Measurements from ENCODE around the gene HEPACAM2.

Gene HEPACAM2

GRCh38 chr7:93161181-93161762 is 65.0 kb downstream of the HEPACAM2 start:
- H3K4me3 ChIP-seq, result no peak overlapping the region
- no peaks in the 10 kb centered on the region for H3K36me3 ChIP-seq
- DNase-seq, result no peak
- intact Hi-C loops (cut with DNase I; ENCODE audit: low total_unique reads), result no loop called here
- TF ChIP-seq, protein P1, sequence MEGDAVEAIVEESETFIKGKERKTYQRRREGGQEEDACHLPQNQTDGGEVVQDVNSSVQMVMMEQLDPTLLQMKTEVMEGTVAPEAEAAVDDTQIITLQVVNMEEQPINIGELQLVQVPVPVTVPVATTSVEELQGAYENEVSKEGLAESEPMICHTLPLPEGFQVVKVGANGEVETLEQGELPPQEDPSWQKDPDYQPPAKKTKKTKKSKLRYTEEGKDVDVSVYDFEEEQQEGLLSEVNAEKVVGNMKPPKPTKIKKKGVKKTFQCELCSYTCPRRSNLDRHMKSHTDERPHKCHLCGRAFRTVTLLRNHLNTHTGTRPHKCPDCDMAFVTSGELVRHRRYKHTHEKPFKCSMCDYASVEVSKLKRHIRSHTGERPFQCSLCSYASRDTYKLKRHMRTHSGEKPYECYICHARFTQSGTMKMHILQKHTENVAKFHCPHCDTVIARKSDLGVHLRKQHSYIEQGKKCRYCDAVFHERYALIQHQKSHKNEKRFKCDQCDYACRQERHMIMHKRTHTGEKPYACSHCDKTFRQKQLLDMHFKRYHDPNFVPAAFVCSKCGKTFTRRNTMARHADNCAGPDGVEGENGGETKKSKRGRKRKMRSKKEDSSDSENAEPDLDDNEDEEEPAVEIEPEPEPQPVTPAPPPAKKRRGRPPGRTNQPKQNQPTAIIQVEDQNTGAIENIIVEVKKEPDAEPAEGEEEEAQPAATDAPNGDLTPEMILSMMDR (IDR thresholded peaks at IDR 0.05), result no peak
- no peaks in the 10 kb centered on the region for H3K9me3 ChIP-seq
- H3K27ac ChIP-seq, result no peak overlapping the region
- no peaks in the 10 kb centered on the region for H3K4me1 ChIP-seq
- no peaks in the 10 kb centered on the region for H3K27me3 ChIP-seq

- no peaks in the 10 kb centered on the region for H3K9me3 ChIP-seq
- intact Hi-C loops (cut with DNase I; ENCODE audit: low total_unique reads), result no loop called here
- H3K27ac ChIP-seq, result no peak overlapping the region
- H3K27me3 ChIP-seq, result no peaks in the 10 kb centered on the region
- no peaks in the 10 kb centered on the region for H3K36me3 ChIP-seq
- DNase-seq, result no peak
- no peaks in the 10 kb centered on the region for H3K4me1 ChIP-seq
- no peak overlapping the region for H3K4me3 ChIP-seq
- TF ChIP-seq, protein P1 (IDR thresholded peaks at IDR 0.05), result no peak
These were observed 65.9 kb downstream of the HEPACAM2 start for GRCh38 chr7:93160410-93160809.

DNA sequence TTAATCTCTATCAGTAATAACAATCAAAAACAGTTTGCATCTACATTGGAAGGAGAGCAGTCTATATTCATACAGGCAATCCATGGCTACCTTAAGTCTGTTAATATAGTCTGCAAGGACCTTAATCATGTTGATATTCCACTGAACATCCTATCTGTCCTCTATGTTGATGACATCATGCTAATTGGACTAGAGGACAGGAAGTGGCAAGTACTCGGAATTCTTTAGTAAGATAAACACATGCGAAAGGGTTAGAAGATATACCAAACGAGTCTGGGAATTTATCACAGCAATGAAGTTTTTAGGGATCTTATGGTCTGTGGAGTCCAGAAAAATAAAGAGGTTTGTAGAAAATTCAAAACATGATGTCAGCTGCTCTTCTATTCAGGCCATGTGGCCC is 66.8 kb downstream of the HEPACAM2 start:
- H3K9me3 ChIP-seq, result no peaks in the 10 kb centered on the region
- TF ChIP-seq, protein P1 (IDR thresholded peaks at IDR 0.05), result no peak
- H3K4me1 ChIP-seq, result no peaks in the 10 kb centered on the region
- H3K4me3 ChIP-seq, result no peak overlapping the region
- H3K27ac ChIP-seq, result no peak overlapping the region
- H3K36me3 ChIP-seq, result no peaks in the 10 kb centered on the region
- intact Hi-C loops (cut with DNase I; ENCODE audit: low total_unique reads), result no loop called here
- no peak for DNase-seq
- no peaks in the 10 kb centered on the region for H3K27me3 ChIP-seq

GRCh38 chr7:93156884-93157283 is 69.4 kb downstream of the HEPACAM2 start:
- Histone ChIP-seq H3K27ac (no peak overlapping the region), H3K4me1 (no peaks in the 10 kb centered on the region), H3K4me3 (no peak overlapping the region), H3K36me3 (no peaks in the 10 kb centered on the region), H3K9me3 (no peaks in the 10 kb centered on the region), H3K27me3 (no peaks in the 10 kb centered on the region)
- TF ChIP-seq, protein P1 (IDR thresholded peaks at IDR 0.05), result no peak
- DNase-seq, result no peak
- intact Hi-C loops (cut with DNase I; ENCODE audit: low total_unique reads), result no loop called here

- no peaks in the 10 kb centered on the region for H3K9me3 ChIP-seq
- no peaks in the 10 kb centered on the region for H3K36me3 ChIP-seq
- intact Hi-C loops (cut with DNase I; ENCODE audit: low total_unique reads), result no loop called here
- H3K4me3 ChIP-seq, result no peak overlapping the region
- no peaks in the 10 kb centered on the region for H3K27me3 ChIP-seq
- TF ChIP-seq, protein P1 (IDR thresholded peaks at IDR 0.05), result no peak
- no peak overlapping the region for H3K27ac ChIP-seq
- DNase-seq, result no peak
- peaks cover 0 to 14% (median 7%) of the 10 kb centered on the region in 4 donors for H3K4me1 ChIP-seq
These were observed 76.0 kb downstream of the HEPACAM2 start for GRCh38 chr7:93150200-93150835.
